CD4-positive, alpha-beta T cell treated with Interleukin-6 at 100 ng/mL for 8 hours (primary cell): Measurements from ENCODE around the gene CTAG1A.
"Not testable (repeated sequence)": the region's sequence is repeated elsewhere in the genome, so short reads cannot be mapped to it uniquely, and the experiment has no call there.

Experiments used
- DNase-seq: peaks from one replicate; pipeline ENCODE4 v3.0.0-alpha.2; 2020; ENCODE audit warnings: mixed read lengths, low spot score

CTAG1A gene

GRCh38 chrX:154619182-154619581, 34.2 kb downstream of the CTAG1A start, which contains the start of gene CTAG1B:
CTAG1B (minus strand) TSS chrX:154619282; CDS start chrX:154619218, 64 bp downstream.
- DNase-seq = not testable (repeated sequence)

- DNase-seq = not testable (repeated sequence)
Observed at GRCh38 chrX:154620767-154621414, 36.0 kb downstream of the CTAG1A start.

- DNase-seq = not testable (repeated sequence)
Observed at GRCh38 chrX:154628960-154629359, 44.0 kb downstream of the CTAG1A start.

- DNase-seq = not testable (repeated sequence)
Observed at GRCh38 chrX:154630949-154631348, 46.0 kb downstream of the CTAG1A start.

- not testable (repeated sequence) for DNase-seq
Observed at GRCh38 chrX:154633661-154634060, 48.7 kb downstream of the CTAG1A start.
